D341Med (cell line): Measurements from ENCODE around the gene VKORC1L1.
"Not testable (repeated sequence)": the region's sequence is repeated elsewhere in the genome, so short reads cannot be mapped to it uniquely, and the experiment has no call there.

Experiments used
- DNase-seq: peaks from one replicate; pipeline ENCODE4 v3.0.0; 2012; ENCODE audit warnings: low spot score

Gene VKORC1L1

GRCh38 chr7:65938336-65938895, 65.5 kb downstream of the VKORC1L1 start:
- no peak for DNase-seq

- DNase-seq: not testable (repeated sequence)
These were observed 72.9 kb downstream of the VKORC1L1 start for GRCh38 chr7:65945787-65946186.

- DNase-seq: no peak
These were observed 74.0 kb downstream of the VKORC1L1 start for GRCh38 chr7:65946904-65947303.

- DNase-seq: peak; percentile 45
These were observed 79.1 kb downstream of the VKORC1L1 start for GRCh38 chr7:65951837-65952578.

GRCh38 chr7:65953001-65953720, 80.3 kb downstream of the VKORC1L1 start:
- DNase-seq: no peak

GRCh38 chr7:65953890-65954450, 81.1 kb downstream of the VKORC1L1 start:
- DNase-seq: no peak

- DNase-seq: no peak
These were observed 82.8 kb downstream of the VKORC1L1 start for GRCh38 chr7:65955718-65956117.

- no peak for DNase-seq
These were observed 87.6 kb downstream of the VKORC1L1 start for GRCh38 chr7:65960351-65961074.

GRCh38 chr7:65962033-65962432, 89.2 kb downstream of the VKORC1L1 start:
- DNase-seq: no peak

GRCh38 chr7:65964671-65965070, 91.8 kb downstream of the VKORC1L1 start:
- DNase-seq: not testable (repeated sequence)

- no peak for DNase-seq
These were observed 93.3 kb downstream of the VKORC1L1 start for GRCh38 chr7:65966146-65966545.

- DNase-seq: no peak
These were observed 94.7 kb downstream of the VKORC1L1 start for GRCh38 chr7:65967361-65968155.

- DNase-seq: no peak
These were observed 95.6 kb downstream of the VKORC1L1 start for GRCh38 chr7:65968256-65969185.

- DNase-seq: no peak
These were observed 98.1 kb downstream of the VKORC1L1 start for GRCh38 chr7:65971021-65971420.

- no peak for DNase-seq
These were observed 100.1 kb downstream of the VKORC1L1 start for GRCh38 chr7:65972976-65973375.

- DNase-seq: no peak
These were observed 101.4 kb downstream of the VKORC1L1 start for GRCh38 chr7:65974191-65974801.

GRCh38 chr7:65974876-65975275, 102.0 kb downstream of the VKORC1L1 start:
- no peak for DNase-seq

- no peak for DNase-seq
These were observed 103.1 kb downstream of the VKORC1L1 start for GRCh38 chr7:65975814-65976445.

- no peak for DNase-seq
These were observed 103.9 kb downstream of the VKORC1L1 start for GRCh38 chr7:65976659-65977196.
